ENCODE measurements around the gene NFKB1. TPM values are rescaled to one million over a fixed set of nuclear protein-coding genes. Genes with fewer than 3 reads are reported as not detected.
A peak's percentile ranks its signal among the peaks of the same experiment; 100 is the strongest.

The NFKB1 gene
- total and polyA plus RNA-seq, 10 of the 15 experiments (the other 5 are each of a cell fraction or from before 2014, with no cell fraction given), result 8.7 to 110 (median 57.3) TPM

GRCh38 chr4:102624505-102624904 lies 123.3 kb downstream of the NFKB1 start:
- ATAC-seq (no peak), FAIRE-seq (no peak), DNase-seq (ENCODE audit: low read depth, low spot score) (no peak)
- Histone ChIP-seq H4K20me1 (ENCODE audit: control insufficient read depth, insufficient read depth) (no peaks in the 10 kb centered on the region), H3K4me2 (ENCODE audit: control insufficient read depth, insufficient read depth) (no peak overlapping the region), H3K27me3 (replicated peaks in 1 of 2; ENCODE audit: control insufficient read depth in 2 of 2, insufficient read depth in 2 of 2, low read length in 1 of 2) (no peaks in the 10 kb centered on the region), H3K4me3 (no peak overlapping the region), H2AFZ (ENCODE audit: control insufficient read depth, low read depth, low read length) (no peak overlapping the region), H3K9ac (ENCODE audit: control insufficient read depth, insufficient read depth, low read length) (no peak overlapping the region), H3K79me2 (ENCODE audit: control insufficient read depth, insufficient read depth, low read length) (no peaks in the 10 kb centered on the region), H3K27ac (ENCODE audit: control insufficient read depth, insufficient read depth) (no peak overlapping the region), H3K9me3 (replicated peaks; ENCODE audit: control insufficient read depth, insufficient read depth, low read length) (no peaks in the 10 kb centered on the region), H3K36me3 (ENCODE audit: control insufficient read depth in 2 of 2, insufficient read depth in 2 of 2, low read length in 1 of 2) (no peaks in the 10 kb centered on the region), H3K4me1 (ENCODE audit: control insufficient read depth, insufficient read depth, low read length) (peaks cover 3% of the 10 kb centered on the region; the same call in 1 of the 2 replicates)
- ChIA-PET CTCF (interaction anchor here (0.9 to 2.3 kb wide), 15 partner anchors 8 to 475 kb away, joined by 3 to 16 read pairs (median 4); partner anchors contain the start of gene BDH2), SMC1A (ENCODE audit: uncharacterized antibody, unreplicated experiment) (interaction anchor here (0.6 to 4.5 kb wide), 14 partner anchors 12 to 663 kb away, joined by 3 to 39 read pairs (median 4); no protein-coding TSS in a partner anchor), RAD21 (ENCODE audit: unreplicated experiment) (interaction anchor here (0.7 to 1.9 kb wide), 8 partner anchors 78 to 475 kb away, joined by 3 to 7 read pairs (median 3); partner anchors contain the start of gene BDH2), POLR2A (interaction anchor here (0.9 to 1.0 kb wide), 2 partner anchors 44 to 467 kb away, joined by 4 read pairs; no protein-coding TSS in a partner anchor)
- in situ Hi-C loops (cut with MboI) (loop anchor here (5.0 to 10.0 kb wide), 3 partner anchors 177 to 470 kb away; partner anchors contain the start of gene BDH2), intact Hi-C loops (cut with micrococcal nuclease; ENCODE audit: unreplicated experiment) (loop anchor here (10.0 kb wide), 2 partner anchors 170 to 280 kb away; partner anchors contain the start of gene SLC39A8)
- TF ChIP-seq ASH2L (IDR thresholded peaks at IDR 0.05; ENCODE audit: borderline replicate concordance, low read depth) (no peak), ZNF687 (IDR thresholded peaks at IDR 0.05) (no peak), SMC3 (IDR thresholded peaks at IDR 0.05; ENCODE audit: borderline replicate concordance, low read length) (no peak)
- TF ChIP-seq, protein P1, sequence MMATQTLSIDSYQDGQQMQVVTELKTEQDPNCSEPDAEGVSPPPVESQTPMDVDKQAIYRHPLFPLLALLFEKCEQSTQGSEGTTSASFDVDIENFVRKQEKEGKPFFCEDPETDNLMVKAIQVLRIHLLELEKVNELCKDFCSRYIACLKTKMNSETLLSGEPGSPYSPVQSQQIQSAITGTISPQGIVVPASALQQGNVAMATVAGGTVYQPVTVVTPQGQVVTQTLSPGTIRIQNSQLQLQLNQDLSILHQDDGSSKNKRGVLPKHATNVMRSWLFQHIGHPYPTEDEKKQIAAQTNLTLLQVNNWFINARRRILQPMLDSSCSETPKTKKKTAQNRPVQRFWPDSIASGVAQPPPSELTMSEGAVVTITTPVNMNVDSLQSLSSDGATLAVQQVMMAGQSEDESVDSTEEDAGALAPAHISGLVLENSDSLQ (IDR thresholded peaks at IDR 0.05), result peak; percentile 27; the same call in 1 of the 2 replicates
- WGBS (ENCODE audit: insufficient coverage, insufficient replicate concordance, low lambda C conversion rate, missing lambda C conversion rate), result 54% methylated on average over 4 of the region's 4 CpGs
- BruUV-seq (replicated peaks), result no TSS peak
